Measurements from ENCODE around the gene GLB1L. TPM values are rescaled to one million over a fixed set of nuclear protein-coding genes. Genes with fewer than 3 reads are reported as not detected.

Gene GLB1L
- total RNA-seq, 1 experiment from 2014 or later = 6.9 TPM

DNA sequence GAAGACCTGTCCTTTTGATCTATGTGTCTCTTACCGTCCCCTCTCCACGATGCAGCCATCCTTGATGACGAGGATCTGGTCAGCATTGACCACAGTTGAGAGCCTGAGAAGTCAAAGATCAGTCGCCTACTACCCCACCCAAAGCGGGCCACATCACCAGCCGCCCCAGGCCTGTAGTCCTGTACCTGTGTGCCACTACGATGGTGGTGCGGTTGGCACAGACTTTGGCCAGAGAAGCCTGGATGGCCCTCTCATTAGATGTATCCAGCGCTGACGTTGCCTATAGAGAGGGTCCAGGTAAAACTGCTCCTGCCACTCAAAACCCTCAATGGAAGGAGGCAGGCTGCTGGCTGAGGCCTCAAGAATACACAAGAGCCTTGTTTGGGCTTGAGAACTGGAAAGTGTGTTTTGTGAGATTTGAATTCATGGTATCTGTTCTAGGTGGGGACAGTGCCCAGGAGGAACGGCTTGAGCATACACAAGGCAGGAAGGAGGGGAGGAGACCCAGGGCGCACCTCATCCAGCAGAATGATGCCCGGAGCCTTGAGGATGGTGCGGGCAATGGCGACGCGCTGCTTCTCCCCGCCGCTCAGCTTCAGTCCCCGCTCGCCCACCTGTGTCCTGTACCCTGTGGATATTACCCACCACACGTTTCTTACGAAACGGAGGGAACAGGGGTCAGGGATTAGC, 34.9 kb downstream of the GLB1L start:
- CTCF ChIA-PET = no interaction called here
- Histone ChIP-seq H3K9me3 (ENCODE audit: low read depth, low read length, poor library complexity, severe bottlenecking) (no peaks in the 10 kb centered on the region), H3K36me3 (ENCODE audit: insufficient read depth, low read length, poor library complexity, severe bottlenecking) (peaks cover 59% of the 10 kb centered on the region), H3K4me3 (ENCODE audit: low read depth, low read length, poor library complexity, severe bottlenecking) (no peak overlapping the region), H3K4me1 (ENCODE audit: insufficient read depth, low read length, poor library complexity, severe bottlenecking) (peaks cover 15% of the 10 kb centered on the region), H3K27ac (ENCODE audit: low read depth, low read length, poor library complexity, severe bottlenecking) (no peak overlapping the region), H3K27me3 (replicated peaks; ENCODE audit: insufficient read depth, low read depth, low read length, poor library complexity) (no peaks in the 10 kb centered on the region)
- POLR2A ChIA-PET (ENCODE audit: low non-redundant PET) = no interaction called here
- BruUV-seq (replicated peaks) = TSS peak; percentile 3
- intact Hi-C loops (cut with micrococcal nuclease; ENCODE audit: unreplicated experiment) = no loop called here
- TF ChIP-seq EZH2 (IDR thresholded peaks at IDR 0.05; ENCODE audit: borderline replicate concordance, low read depth, low read length, poor library complexity, severe bottlenecking) = no peak
- TF ChIP-seq, protein P1, sequence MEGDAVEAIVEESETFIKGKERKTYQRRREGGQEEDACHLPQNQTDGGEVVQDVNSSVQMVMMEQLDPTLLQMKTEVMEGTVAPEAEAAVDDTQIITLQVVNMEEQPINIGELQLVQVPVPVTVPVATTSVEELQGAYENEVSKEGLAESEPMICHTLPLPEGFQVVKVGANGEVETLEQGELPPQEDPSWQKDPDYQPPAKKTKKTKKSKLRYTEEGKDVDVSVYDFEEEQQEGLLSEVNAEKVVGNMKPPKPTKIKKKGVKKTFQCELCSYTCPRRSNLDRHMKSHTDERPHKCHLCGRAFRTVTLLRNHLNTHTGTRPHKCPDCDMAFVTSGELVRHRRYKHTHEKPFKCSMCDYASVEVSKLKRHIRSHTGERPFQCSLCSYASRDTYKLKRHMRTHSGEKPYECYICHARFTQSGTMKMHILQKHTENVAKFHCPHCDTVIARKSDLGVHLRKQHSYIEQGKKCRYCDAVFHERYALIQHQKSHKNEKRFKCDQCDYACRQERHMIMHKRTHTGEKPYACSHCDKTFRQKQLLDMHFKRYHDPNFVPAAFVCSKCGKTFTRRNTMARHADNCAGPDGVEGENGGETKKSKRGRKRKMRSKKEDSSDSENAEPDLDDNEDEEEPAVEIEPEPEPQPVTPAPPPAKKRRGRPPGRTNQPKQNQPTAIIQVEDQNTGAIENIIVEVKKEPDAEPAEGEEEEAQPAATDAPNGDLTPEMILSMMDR (conservative IDR thresholded peaks at IDR 0.05; ENCODE audit: low read depth, low read length) = no peak
- no peak for DNase-seq (ENCODE audit: low spot score)

DNA sequence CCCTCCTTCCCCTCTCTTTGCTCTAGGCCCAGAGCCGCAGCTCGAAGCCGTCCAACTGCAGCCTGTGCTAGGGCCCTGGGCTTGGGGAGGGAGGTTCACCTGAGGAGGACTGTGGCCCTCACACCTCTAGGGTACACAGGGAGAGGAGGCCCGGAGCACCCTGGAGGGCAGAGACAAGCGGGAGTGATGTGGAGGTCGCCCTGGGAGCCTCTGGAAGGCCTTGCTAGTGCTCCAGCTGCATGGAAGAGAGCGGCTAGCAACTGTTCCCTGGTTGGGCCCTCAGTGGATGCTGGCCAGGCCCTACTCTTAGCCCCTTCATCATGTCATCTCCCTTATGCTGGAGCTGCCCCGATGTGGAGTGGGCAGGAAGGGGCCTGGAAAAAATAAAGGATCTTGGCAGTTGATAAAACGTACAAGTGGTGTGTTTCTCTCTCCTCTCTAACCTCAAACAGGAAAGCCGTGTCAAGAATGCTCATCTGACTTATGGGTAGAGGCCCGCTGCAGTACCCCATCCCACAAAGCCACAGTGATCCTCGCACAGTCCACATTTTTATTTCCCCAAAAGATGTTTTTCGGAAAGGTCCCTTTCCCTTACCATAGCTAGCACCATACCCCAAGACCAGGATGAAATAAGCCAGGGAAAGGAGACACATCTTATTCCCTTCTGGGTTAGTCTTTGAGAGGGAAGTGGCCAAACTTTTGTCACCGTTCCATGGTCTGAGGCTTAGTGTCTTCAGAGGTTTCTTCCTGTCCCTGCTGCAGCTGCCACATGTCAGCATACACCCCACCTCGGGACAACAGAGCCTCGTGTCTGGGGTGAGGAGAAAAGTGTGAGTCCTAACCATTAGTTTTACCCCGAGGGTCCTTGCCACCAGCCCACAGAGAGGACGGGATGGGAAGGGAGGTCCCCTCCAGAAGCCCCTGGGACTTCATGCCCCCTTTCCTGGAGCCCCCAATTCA, 35.7 kb downstream of the GLB1L start:
- ChIA-PET CTCF (no interaction called here), POLR2A (ENCODE audit: low non-redundant PET) (interaction anchor here (0.6 kb wide), 1 partner anchor 20 kb away, joined by 4 read pairs; no protein-coding TSS in a partner anchor)

More for the DNA sequence above, 35.7 kb downstream of the GLB1L start:
- TF ChIP-seq, protein P1 (conservative IDR thresholded peaks at IDR 0.05; ENCODE audit: low read depth, low read length) = no peak
- TF ChIP-seq EZH2 (IDR thresholded peaks at IDR 0.05; ENCODE audit: borderline replicate concordance, low read depth, low read length, poor library complexity, severe bottlenecking) = no peak
- Histone ChIP-seq H3K27me3 (replicated peaks; ENCODE audit: insufficient read depth, low read depth, low read length, poor library complexity) (no peaks in the 10 kb centered on the region), H3K4me3 (ENCODE audit: low read depth, low read length, poor library complexity, severe bottlenecking) (no peak overlapping the region), H3K4me1 (ENCODE audit: insufficient read depth, low read length, poor library complexity, severe bottlenecking) (peaks cover 15% of the 10 kb centered on the region), H3K9me3 (ENCODE audit: low read depth, low read length, poor library complexity, severe bottlenecking) (no peaks in the 10 kb centered on the region), H3K27ac (ENCODE audit: low read depth, low read length, poor library complexity, severe bottlenecking) (peak overlapping the region; percentile 68), H3K36me3 (ENCODE audit: insufficient read depth, low read length, poor library complexity, severe bottlenecking) (peaks cover 50% of the 10 kb centered on the region)
- intact Hi-C loops (cut with micrococcal nuclease; ENCODE audit: unreplicated experiment) = no loop called here
- DNase-seq (ENCODE audit: low spot score) = no peak
- no TSS peak for BruUV-seq (replicated peaks)
